HEK293T (cell line): ENCODE results near the gene STPG1.

ENCODE experiments used
- CTCF ChIA-PET: fragments of 350-600 bp; formaldehyde crosslinking; extraction: SDS; loops from one replicate; lab custom pipeline; 2021; ENCODE audit warnings: antibody characterized with exemption, inconsistent platforms; lab: Yijun Ruan, JAX
- POLR2A ChIA-PET: fragments of 350-600 bp; formaldehyde crosslinking; extraction: SDS; loops from one replicate; lab custom pipeline; 2020; ENCODE audit warnings: antibody characterized with exemption, inconsistent platforms; lab: Yijun Ruan, JAX
- DNase-seq: peaks from one replicate; pipeline ENCODE4 v3.0.0; 2012; ENCODE audit warnings: mixed read lengths; ENCODE audit errors: extremely low spot score
- ARNT ChIP-seq: fragments of 450-650 bp; IDR thresholded peaks from 2 replicates; pipeline ENCODE4 v1.6.1; 2017; ENCODE audit warnings: mild to moderate bottlenecking
- BHLHE40 ChIP-seq: fragments of 450-650 bp; IDR thresholded peaks from 2 replicates; pipeline ENCODE4 v1.6.1; 2016; ENCODE audit warnings: mild to moderate bottlenecking, moderate library complexity, borderline replicate concordance
- CTBP1 ChIP-seq: fragments of 450-650 bp; IDR thresholded peaks from 2 replicates; pipeline ENCODE4 v1.6.1; 2016; ENCODE audit warnings: borderline replicate concordance
- ELF4 ChIP-seq: fragments of 450-650 bp; IDR thresholded peaks from 2 replicates; pipeline ENCODE4 v1.6.1; 2017; ENCODE audit warnings: antibody characterized with exemption
- FOXA1 ChIP-seq: fragments of 450-650 bp; IDR thresholded peaks from 2 replicates; pipeline ENCODE4 v1.6.1; 2016; ENCODE audit warnings: mild to moderate bottlenecking
- FOXK2 ChIP-seq: fragments of 450-650 bp; IDR thresholded peaks from 2 replicates; pipeline ENCODE4 v1.6.1; 2016; ENCODE audit warnings: mild to moderate bottlenecking
- FOXM1 ChIP-seq: fragments of 450-650 bp; IDR thresholded peaks from 2 replicates; pipeline ENCODE4 v1.6.1; 2017; ENCODE audit warnings: mild to moderate bottlenecking, borderline replicate concordance
- HDGF ChIP-seq: fragments of 450-650 bp; IDR thresholded peaks from 2 replicates; pipeline ENCODE4 v1.6.1; 2017; ENCODE audit warnings: antibody characterized with exemption, borderline replicate concordance
- L3MBTL2 ChIP-seq: fragments of 450-650 bp; conservative IDR thresholded peaks from 2 replicates; pipeline ENCODE4 v1.6.1; 2016; ENCODE audit warnings: mild to moderate bottlenecking
- LEF1 ChIP-seq: fragments of 450-650 bp; IDR thresholded peaks from 2 replicates; pipeline ENCODE4 v1.6.1; 2017; ENCODE audit warnings: mild to moderate bottlenecking, borderline replicate concordance
- NFRKB ChIP-seq: fragments of 450-650 bp; IDR thresholded peaks from 2 replicates; pipeline ENCODE4 v1.6.1; 2016; ENCODE audit warnings: mild to moderate bottlenecking, moderate library complexity
- PKNOX1 ChIP-seq: fragments of 450-650 bp; IDR thresholded peaks from 2 replicates; pipeline ENCODE4 v1.6.1; 2016
- SP1 ChIP-seq: fragments of 450-650 bp; IDR thresholded peaks from 2 replicates; pipeline ENCODE4 v1.6.1; 2017
- SUZ12 ChIP-seq: fragments of 450-650 bp; IDR thresholded peaks from 2 replicates; pipeline ENCODE4 v1.6.1; 2016; ENCODE audit warnings: mild to moderate bottlenecking
- TARDBP ChIP-seq: fragments of 450-650 bp; IDR thresholded peaks from 2 replicates; pipeline ENCODE4 v1.6.1; 2016
- ZNF384 ChIP-seq: fragments of 450-650 bp; IDR thresholded peaks from 2 replicates; pipeline ENCODE4 v1.6.1; 2016

Gene STPG1

GRCh38 chr1:24435782-24436365 lies 22.3 kb upstream of the STPG1 start:
- POLR2A ChIA-PET = no interaction called here
- CTCF ChIA-PET = no interaction called here
- no peak for DNase-seq

GRCh38 chr1:24427545-24427862 lies 13.9 kb upstream of the STPG1 start:
- DNase-seq = no peak
- CTCF ChIA-PET = no interaction called here
- no peak for TF ChIP-seq ARNT
- TF ChIP-seq SP1 = no peak
- TF ChIP-seq PKNOX1 = no peak
- no peak for TF ChIP-seq TARDBP
- TF ChIP-seq HDGF = no peak
- no peak for TF ChIP-seq ZNF384
- no peak for TF ChIP-seq LEF1
- no peak for TF ChIP-seq BHLHE40
- no peak for TF ChIP-seq FOXA1
- POLR2A ChIA-PET = no interaction called here

More at GRCh38 chr1:24435782-24436365, 22.3 kb upstream of the STPG1 start:
- TF ChIP-seq SP1 (no peak), FOXK2 (no peak), BHLHE40 (no peak), CTBP1 (no peak), ARNT (no peak), SUZ12 (no peak), TARDBP (no peak), FOXM1 (no peak), LEF1 (no peak), FOXA1 (no peak), PKNOX1 (no peak), HDGF (no peak), L3MBTL2 (no peak), ELF4 (no peak)

- TF ChIP-seq NFRKB = no peak
- CTCF ChIA-PET = no interaction called here
- no peak for DNase-seq
- POLR2A ChIA-PET = interaction anchor here (2.1 kb wide), 1 partner anchor 11 kb away, joined by 9 read pairs; the partner anchor contains the start of gene NIPAL3
Observed at GRCh38 chr1:24426744-24427544, 13.4 kb upstream of the STPG1 start.

GRCh38 chr1:24425922-24426321 lies 12.3 kb upstream of the STPG1 start:
- ChIA-PET POLR2A (interaction anchor here (1.1 to 2.1 kb wide), 2 partner anchors 9 to 10 kb away, joined by 3 to 9 read pairs; partner anchors contain the start of gene NIPAL3), CTCF (interaction anchor here (1.9 kb wide), 1 partner anchor 11 kb away, joined by 12 read pairs; the partner anchor contains the start of gene NIPAL3)
- DNase-seq = no peak
- TF ChIP-seq TARDBP (no peak), CTBP1 (no peak), ZNF384 (no peak), SUZ12 (no peak), SP1 (no peak), ARNT (no peak), PKNOX1 (no peak), BHLHE40 (no peak), FOXA1 (no peak), FOXK2 (no peak), HDGF (no peak), LEF1 (no peak), L3MBTL2 (no peak), ELF4 (no peak), NFRKB (no peak), FOXM1 (no peak)

- ChIA-PET CTCF (interaction anchor here (1.9 kb wide), 1 partner anchor 10 kb away, joined by 12 read pairs; the partner anchor contains the start of gene NIPAL3), POLR2A (interaction anchor here (0.9 to 2.1 kb wide), 3 partner anchors 9 to 12 kb away, joined by 3 to 9 read pairs (median 3); partner anchors contain the start of genes NIPAL3 and STPG1)
- TF ChIP-seq L3MBTL2 (no peak), FOXM1 (no peak)
- no peak for DNase-seq
Observed at GRCh38 chr1:24425441-24425840, 11.9 kb upstream of the STPG1 start.

- TF ChIP-seq SP1 = no peak
- no peak for TF ChIP-seq ELF4
- TF ChIP-seq TARDBP = no peak
- TF ChIP-seq FOXK2 = no peak
- TF ChIP-seq FOXA1 = no peak
- ChIA-PET CTCF (interaction anchor here (1.9 kb wide), 1 partner anchor 10 kb away, joined by 12 read pairs; the partner anchor contains the start of gene NIPAL3), POLR2A (interaction anchor here (0.9 to 2.1 kb wide), 3 partner anchors 9 to 12 kb away, joined by 3 to 9 read pairs (median 3); partner anchors contain the start of genes NIPAL3 and STPG1)
- no peak for DNase-seq
Observed at GRCh38 chr1:24424990-24425389, 11.4 kb upstream of the STPG1 start.
